Adrenal gland (tissue), 5 donors: ENCODE data around the gene CACNA1D.

Experiments used
- CTCF ChIP-seq, 6 experiments: fragments of 450-650 bp in 4 of 6; fragments of 200-600 bp in 2 of 6; sonication (generic) in 1 of 6; IDR thresholded peaks; 1 replicate in 5 of 6; 2 replicates in 1 of 6; pipeline versions ENCODE4 v1.5.1 to v1.8.0; 2016 to 2021; ENCODE audit warnings: antibody characterized with exemption in 6 of 6, mild to moderate bottlenecking in 2 of 6, moderate library complexity in 1 of 6
- POLR2A ChIP-seq, 2 donors: fragments of 450-650 bp; IDR thresholded peaks; one replicate each; pipeline ENCODE4 v1.6.1; 2017; ENCODE audit warnings: antibody characterized with exemption in 2 of 2, mild to moderate bottlenecking in 2 of 2, moderate library complexity in 1 of 2
- donor health status: DM: no; HTN: no; CAD: no.

- TF ChIP-seq CTCF (IDR thresholded peaks at IDR 0.05): no peak
- TF ChIP-seq POLR2A (IDR thresholded peaks at IDR 0.05): no peak
These were observed 200.4 kb downstream of the CACNA1D start for GRCh38 chr3:53694666-53695323.
